Measurements from ENCODE around the gene ADAM19.
A peak's percentile ranks its signal among the peaks of the same experiment; 100 is the strongest.

DNA sequence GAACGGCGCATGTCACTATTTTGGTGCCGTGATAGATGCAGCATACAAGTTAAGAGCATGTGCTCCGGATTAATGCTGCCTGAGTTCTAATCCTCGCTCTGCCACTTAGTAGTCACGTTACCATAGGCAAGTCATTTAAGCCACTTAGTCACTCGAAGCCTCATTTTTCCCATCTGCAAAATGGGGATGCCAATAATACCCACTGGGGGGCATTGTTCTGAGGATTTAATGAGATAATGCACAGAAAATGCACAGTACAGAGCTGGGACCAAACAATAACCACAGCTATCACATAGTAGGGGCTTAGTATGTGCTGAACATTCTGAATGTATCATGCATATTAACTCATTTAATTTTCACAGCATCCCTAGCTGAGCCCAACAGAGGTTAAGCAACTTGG lies 106.5 kb downstream of the ADAM19 start:
- TF ChIP-seq, protein P1, sequence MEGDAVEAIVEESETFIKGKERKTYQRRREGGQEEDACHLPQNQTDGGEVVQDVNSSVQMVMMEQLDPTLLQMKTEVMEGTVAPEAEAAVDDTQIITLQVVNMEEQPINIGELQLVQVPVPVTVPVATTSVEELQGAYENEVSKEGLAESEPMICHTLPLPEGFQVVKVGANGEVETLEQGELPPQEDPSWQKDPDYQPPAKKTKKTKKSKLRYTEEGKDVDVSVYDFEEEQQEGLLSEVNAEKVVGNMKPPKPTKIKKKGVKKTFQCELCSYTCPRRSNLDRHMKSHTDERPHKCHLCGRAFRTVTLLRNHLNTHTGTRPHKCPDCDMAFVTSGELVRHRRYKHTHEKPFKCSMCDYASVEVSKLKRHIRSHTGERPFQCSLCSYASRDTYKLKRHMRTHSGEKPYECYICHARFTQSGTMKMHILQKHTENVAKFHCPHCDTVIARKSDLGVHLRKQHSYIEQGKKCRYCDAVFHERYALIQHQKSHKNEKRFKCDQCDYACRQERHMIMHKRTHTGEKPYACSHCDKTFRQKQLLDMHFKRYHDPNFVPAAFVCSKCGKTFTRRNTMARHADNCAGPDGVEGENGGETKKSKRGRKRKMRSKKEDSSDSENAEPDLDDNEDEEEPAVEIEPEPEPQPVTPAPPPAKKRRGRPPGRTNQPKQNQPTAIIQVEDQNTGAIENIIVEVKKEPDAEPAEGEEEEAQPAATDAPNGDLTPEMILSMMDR (conservative IDR thresholded peaks at IDR 0.05; ENCODE audit: low read length) = peak; percentile 68
- TF ChIP-seq EZH2phosphoT487 (IDR thresholded peaks at IDR 0.05; ENCODE audit: borderline replicate concordance, low read depth, low read length) = no peak
